Spleen (tissue), 11 donors: ENCODE results near the gene HSPBP1. TPM values are rescaled to one million over a fixed set of nuclear protein-coding genes. Genes with fewer than 3 reads are reported as not detected.

Experiments used
- DNase-seq: peaks from one replicate; pipeline ENCODE4 v3.0.0-alpha.2; 2020
- H3K27ac ChIP-seq, 8 donors: fragments of 200-600 bp; sonication (generic) in 7 of 8; 1 replicate in 4 of 8; 2 replicates in 4 of 8; pipeline versions ENCODE4 v1.5.0 to v1.8.0; 2016 to 2021; ENCODE audit warnings: inconsistent platforms in 4 of 8, mild to moderate bottlenecking in 4 of 8, moderate library complexity in 1 of 8
- H3K27me3 ChIP-seq, 7 donors: fragments of 200-600 bp; sonication (generic) in 6 of 7; replicated peaks in 1 of 7; 1 replicate in 4 of 7; 2 replicates in 3 of 7; pipeline versions ENCODE4 v1.5.0 to v1.8.0; 2016 to 2021; ENCODE audit warnings: inconsistent platforms in 3 of 7, mild to moderate bottlenecking in 1 of 7
- H3K36me3 ChIP-seq, 6 donors: fragments of 200-600 bp; sonication (generic) in 5 of 6; 1 replicate in 4 of 6; 2 replicates in 2 of 6; pipeline versions ENCODE4 v1.5.0 to v1.8.0; 2016 to 2021; ENCODE audit warnings: inconsistent platforms in 2 of 6
- H3K4me1 ChIP-seq, 6 donors: fragments of 200-600 bp; sonication (generic) in 5 of 6; 1 replicate in 3 of 6; 2 replicates in 3 of 6; pipeline versions ENCODE4 v1.5.0 to v1.8.0; 2016 to 2021; ENCODE audit warnings: inconsistent platforms in 3 of 6
- H3K4me3 ChIP-seq, 8 donors: fragments of 200-600 bp; sonication (generic) in 7 of 8; 1 replicate in 4 of 8; 2 replicates in 4 of 8; pipeline versions ENCODE4 v1.5.0 to v1.8.0; 2016 to 2021; ENCODE audit warnings: inconsistent platforms in 4 of 8, mild to moderate bottlenecking in 4 of 8, moderate library complexity in 2 of 8
- H3K9me3 ChIP-seq, 8 donors: fragments of 200-600 bp; sonication (generic) in 7 of 8; 1 replicate in 4 of 8; 2 replicates in 4 of 8; pipeline versions ENCODE4 v1.5.0 to v1.8.0; 2016 to 2021; ENCODE audit warnings: inconsistent platforms in 4 of 8
- CTCF ChIP-seq, 11 experiments: fragments of 200-600 bp in 7 of 11; fragments of 450-650 bp in 4 of 11; sonication (generic) in 4 of 11; IDR thresholded peaks in 8 of 11; conservative IDR thresholded peaks in 3 of 11; 1 replicate in 7 of 11; 2 replicates in 4 of 11; pipeline versions ENCODE4 v1.4.0 to v1.8.0; 2016 to 2021; ENCODE audit warnings: antibody characterized with exemption in 11 of 11, inconsistent platforms in 4 of 11, mild to moderate bottlenecking in 1 of 11
- POLR2A ChIP-seq, 3 donors: fragments of 450-650 bp; IDR thresholded peaks; one replicate each; pipeline ENCODE4 v1.5.1; 2017; ENCODE audit warnings: antibody characterized with exemption in 3 of 3, mild to moderate bottlenecking in 1 of 3
- POLR2AphosphoS5 ChIP-seq, 3 donors: sonication (generic); formaldehyde crosslinking; IDR thresholded peaks; one replicate each; pipeline ENCODE4 v1.5.1; 2017; ENCODE audit warnings: antibody characterized with exemption in 3 of 3
- WGBS, 5 donors: extraction: QIAGEN DNeasy Blood & Tissue Kit in 3 of 5; methylation state at CpG; one replicate each; pipeline versions ENCODE4 v1.1.5 to v1.1.7; 2013 to 2018; 5-methylcytosine and 5-hydroxymethylcytosine counted together
- intact Hi-C: fragments of 100-400 bp; cut with DNase I; formaldehyde crosslinking; loops from one replicate; pipeline ENCODE4 v1.15.0; 2023; ENCODE audit warnings: low total_unique reads
- polyA plus RNA-seq, 3 donors: library from polyadenylated mRNA; stranded (reverse); fragments of 200-250 nt; gene quantifications; one replicate each; pipeline ENCODE4 v1.2.1, GENCODE V29; 2013
- total RNA-seq, 7 donors: library from RNA; depleted of rRNA in 3 of 7; stranded (reverse); fragments of >200 nt in 3 of 7; fragmentation: NEBNext Ultra II Directional in 4 of 7; extraction: Animal tissue kit (Norgen Biotek cat#: 25700) in 4 of 7; gene quantifications; one replicate each; pipeline versions ENCODE4 v1.1.0 to v1.2.1, GENCODE V29; 2016 to 2021
- donor health status: healthy with polysubstance abuse.
- donor health status: DM: no; HTN: no; CAD: no; lungs with moderate emphysema.
- donor health status: DM: no; HTN: no; CAD: no.
- donor health status: Bipolar disorder and iron deficiency.
- donor health status: healthy.
- donor health status: DM: no; HTN: no; CAD: no.
- donor health status: DM: yes; HTN: yes; CAD: no.

The HSPBP1 gene
- total and polyA plus RNA-seq, 10 donors = 14.2 to 27.0 (median 18.4) TPM

- WGBS, 5 donors = 79 to 91% (median 87%) methylated on average over 10 to 13 of the region's 13 CpGs
These were observed 49.6 kb downstream of the HSPBP1 start for GRCh38 chr19:55230329-55230728.

GRCh38 chr19:55229789-55230182 lies 50.1 kb downstream of the HSPBP1 start:
- H3K9me3 ChIP-seq = no peaks in the 10 kb centered on the region
- H3K27me3 ChIP-seq = no peaks in the 10 kb centered on the region
- 71 to 87% (median 80%) methylated on average over 5 to 17 of the region's 17 CpGs for WGBS, 5 donors
- peaks cover 0 to 32% (median 15%) of the 10 kb centered on the region in 6 donors for H3K4me1 ChIP-seq
- peak overlapping the region in 1 of 8 donors; percentile 36 for H3K27ac ChIP-seq
- no peak for DNase-seq
- no peak overlapping the region for H3K4me3 ChIP-seq
- peaks cover 5 to 93% (median 83%) of the 10 kb centered on the region in 6 donors for H3K36me3 ChIP-seq
- intact Hi-C loops = no loop called here
- TF ChIP-seq CTCF (IDR thresholded peaks at IDR 0.05 in 8 of 11, conservative IDR thresholded peaks at IDR 0.05 in 3 of 11) (no peak), POLR2A (IDR thresholded peaks at IDR 0.05) (no peak), POLR2AphosphoS5 (IDR thresholded peaks at IDR 0.05) (no peak)

More at GRCh38 chr19:55230329-55230728, 49.6 kb downstream of the HSPBP1 start:
- no peak for DNase-seq
- Histone ChIP-seq H3K27ac (peak overlapping the region in 1 of 8 donors; percentile 36), H3K36me3 (peaks cover 5 to 98% (median 87%) of the 10 kb centered on the region in 6 donors), H3K9me3 (no peaks in the 10 kb centered on the region), H3K27me3 (no peaks in the 10 kb centered on the region), H3K4me1 (peaks cover 0 to 32% (median 15%) of the 10 kb centered on the region in 6 donors), H3K4me3 (no peak overlapping the region)
- intact Hi-C loops = no loop called here
- no peak for TF ChIP-seq POLR2A (IDR thresholded peaks at IDR 0.05)

- DNase-seq = no peak
- 94 to 95% (median 95%) methylated on average over 15 to 18 of the region's 18 CpGs for WGBS, 5 donors
These were observed 50.6 kb downstream of the HSPBP1 start for GRCh38 chr19:55229145-55229788.

GRCh38 chr19:55228403-55229031 lies 51.4 kb downstream of the HSPBP1 start, which contains the start of gene TMEM86B:
TSS of gene TMEM86B (minus strand) at chr19:55228763. CDS start at chr19:55228741, 22 bp downstream.
- no peak within 1 kb of the TSS for H3K27ac ChIP-seq
- H3K9me3 ChIP-seq = no peaks in the 10 kb centered on the region
- H3K4me3 ChIP-seq = no peak within 1 kb of the TSS
- H3K27me3 ChIP-seq = no peaks in the 10 kb centered on the region
- DNase-seq = no peak
- peaks cover 5 to 92% (median 75%) of the 10 kb centered on the region in 6 donors for H3K36me3 ChIP-seq
- no peak for TF ChIP-seq POLR2AphosphoS5 (IDR thresholded peaks at IDR 0.05)
- TF ChIP-seq POLR2A (IDR thresholded peaks at IDR 0.05) = no peak
- no peak for TF ChIP-seq CTCF (IDR thresholded peaks at IDR 0.05 in 8 of 11, conservative IDR thresholded peaks at IDR 0.05 in 3 of 11)
- 93 to 100% (median 95%) methylated on average over 2 to 12 of the region's 12 CpGs for WGBS, 5 donors
- intact Hi-C loops = no loop called here
- peaks cover 0 to 32% (median 15%) of the 10 kb centered on the region in 6 donors for H3K4me1 ChIP-seq

More at GRCh38 chr19:55229145-55229788, 50.6 kb downstream of the HSPBP1 start:
- H3K36me3 ChIP-seq = peaks cover 5 to 92% (median 78%) of the 10 kb centered on the region in 6 donors
- no peak overlapping the region for H3K27ac ChIP-seq
- TF ChIP-seq POLR2AphosphoS5 (IDR thresholded peaks at IDR 0.05) (no peak), POLR2A (IDR thresholded peaks at IDR 0.05) (no peak), CTCF (IDR thresholded peaks at IDR 0.05 in 8 of 11, conservative IDR thresholded peaks at IDR 0.05 in 3 of 11) (no peak)
- intact Hi-C loops = no loop called here
- H3K9me3 ChIP-seq = no peaks in the 10 kb centered on the region
- peaks cover 0 to 32% (median 15%) of the 10 kb centered on the region in 6 donors for H3K4me1 ChIP-seq
- no peak overlapping the region for H3K4me3 ChIP-seq
- H3K27me3 ChIP-seq = no peaks in the 10 kb centered on the region
